22Rv1 (cell line): ENCODE results near the gene GLIS1.
A peak's percentile ranks its signal among the peaks of the same experiment; 100 is the strongest.

ENCODE experiments used
- ZFX ChIP-seq: fragments of 450-650 bp; IDR thresholded peaks from 2 replicates; pipeline ENCODE4 v1.6.1; 2017; ENCODE audit warnings: antibody characterized with exemption, borderline replicate concordance
- TF ChIP-seq, protein P1 (sequence below): fragments of 450-650 bp; IDR thresholded peaks from 2 replicates; pipeline ENCODE4 v1.5.1; 2017; ENCODE audit warnings: mild to moderate bottlenecking

GRCh38 chr1:53725238-53725689 is 13.7 kb downstream of the GLIS1 start:
- TF ChIP-seq, protein P1, sequence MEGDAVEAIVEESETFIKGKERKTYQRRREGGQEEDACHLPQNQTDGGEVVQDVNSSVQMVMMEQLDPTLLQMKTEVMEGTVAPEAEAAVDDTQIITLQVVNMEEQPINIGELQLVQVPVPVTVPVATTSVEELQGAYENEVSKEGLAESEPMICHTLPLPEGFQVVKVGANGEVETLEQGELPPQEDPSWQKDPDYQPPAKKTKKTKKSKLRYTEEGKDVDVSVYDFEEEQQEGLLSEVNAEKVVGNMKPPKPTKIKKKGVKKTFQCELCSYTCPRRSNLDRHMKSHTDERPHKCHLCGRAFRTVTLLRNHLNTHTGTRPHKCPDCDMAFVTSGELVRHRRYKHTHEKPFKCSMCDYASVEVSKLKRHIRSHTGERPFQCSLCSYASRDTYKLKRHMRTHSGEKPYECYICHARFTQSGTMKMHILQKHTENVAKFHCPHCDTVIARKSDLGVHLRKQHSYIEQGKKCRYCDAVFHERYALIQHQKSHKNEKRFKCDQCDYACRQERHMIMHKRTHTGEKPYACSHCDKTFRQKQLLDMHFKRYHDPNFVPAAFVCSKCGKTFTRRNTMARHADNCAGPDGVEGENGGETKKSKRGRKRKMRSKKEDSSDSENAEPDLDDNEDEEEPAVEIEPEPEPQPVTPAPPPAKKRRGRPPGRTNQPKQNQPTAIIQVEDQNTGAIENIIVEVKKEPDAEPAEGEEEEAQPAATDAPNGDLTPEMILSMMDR: 0 out of 2 replicates have a peak, but pooled peaks have one; percentile 7
- TF ChIP-seq ZFX: no peak
